HCT116 (cell line): Measurements from ENCODE around the gene ACAT2. TPM values are rescaled to one million over a fixed set of nuclear protein-coding genes. Genes with fewer than 3 reads are reported as not detected.
"Not testable (repeated sequence)": the region's sequence is repeated elsewhere in the genome, so short reads cannot be mapped to it uniquely, and the experiment has no call there.

ENCODE experiments used
- ATAC-seq: fragments of 200-7000 bp; cut with Tn5 transposase; 2 replicates; pipeline ENCODE4 v1.9.1; 2020; ENCODE audit warnings: mild to moderate bottlenecking, moderate library complexity
- BruUV-seq: library from RNA; stranded (reverse); fragments of 400-500 nt; replicated peaks from 2 replicates; lab custom pipeline; 2021; lab: Mats Ljungman, UMichigan
- CTCF ChIA-PET: fragments of 300-600 bp; sonication (Branson Sonifier 250); formaldehyde crosslinking; loops from one replicate; lab custom pipeline; 2021; ENCODE audit warnings: antibody characterized with exemption; lab: Charles Lee
- POLR2A ChIA-PET: fragments of 300-600, 350-600 bp; sonication (Branson Sonifier 250); formaldehyde crosslinking; loops from one replicate; lab custom pipeline; 2021; ENCODE audit warnings: antibody characterized with exemption; lab: Charles Lee
- RAD21 ChIA-PET, 2 experiments: fragments of 300-600 bp; sonication (Branson Sonifier 250); formaldehyde crosslinking; loops; one replicate each; lab custom pipeline; 2023; ENCODE audit warnings: low total read pairs in 2 of 2; ENCODE audit not compliant: uncharacterized antibody in 2 of 2, unreplicated experiment in 2 of 2, low non-redundant PET in 1 of 2; lab: Charles Lee
- DNase-seq: peaks from one replicate; pipeline ENCODE4 v3.0.0-alpha.2; 2010; ENCODE audit warnings: low read depth, low spot score
- H2AFZ ChIP-seq: fragments of 200-600 bp; shearing (Covaris generic), sonication (generic); 2 replicates; pipeline ENCODE4 v1.6.1; 2017; ENCODE audit warnings: low read depth, mixed run types, mixed read lengths, antibody characterized with exemption, low read length; ENCODE audit not compliant: poor library complexity, severe bottlenecking
- H3K27ac ChIP-seq: 2 replicates; pipeline ENCODE4 v1.5.1; 2012; ENCODE audit warnings: low read depth, low read length
- H3K27me3 ChIP-seq: fragments of 200-600 bp; sonication (generic); 2 replicates; pipeline ENCODE4 v1.6.1; 2016; ENCODE audit warnings: mixed run types, low read length, mixed read lengths; ENCODE audit not compliant: insufficient read depth
- H3K36me3 ChIP-seq, 2 experiments: fragments of 200-500 bp in 1 of 2; fragments of 200-600 bp in 1 of 2; sonication (Bioruptor generic) in 1 of 2; sonication (generic) in 1 of 2; 2 replicates each; pipeline versions ENCODE4 v1.5.1 to v1.6.1; 2014 to 2016; ENCODE audit warnings: low read length in 2 of 2, inconsistent platforms in 1 of 2, mixed read lengths in 1 of 2, mixed run types in 1 of 2; ENCODE audit not compliant: insufficient read depth in 2 of 2, control insufficient read depth in 1 of 2
- H3K4me1 ChIP-seq, 2 experiments: fragments of 200-600 bp in 1 of 2; sonication (generic) in 1 of 2; 2 replicates each; pipeline versions ENCODE4 v1.5.1 to v1.6.1; 2012 to 2017; ENCODE audit warnings: low read length in 2 of 2, inconsistent platforms in 1 of 2, mild to moderate bottlenecking in 1 of 2, mixed read lengths in 1 of 2, mixed run types in 1 of 2, moderate library complexity in 1 of 2; ENCODE audit not compliant: insufficient read depth in 2 of 2, control insufficient read depth in 1 of 2
- H3K4me2 ChIP-seq: fragments of 200-600 bp; sonication (generic); 2 replicates; pipeline ENCODE4 v1.6.1; 2017; ENCODE audit warnings: mixed run types, low read length, mixed read lengths
- H3K4me3 ChIP-seq, 2 experiments: fragments of 200-600 bp in 1 of 2; sonication (generic) in 1 of 2; replicated peaks in 1 of 2; 2 replicates each; pipeline ENCODE4 v1.5.1; 2011 to 2016; ENCODE audit warnings: low read length in 2 of 2, control low read depth in 1 of 2, low read depth in 1 of 2, mild to moderate bottlenecking in 1 of 2, mixed read lengths in 1 of 2, mixed run types in 1 of 2
- H3K79me2 ChIP-seq: fragments of 200-600 bp; sonication (generic); 2 replicates; pipeline ENCODE4 v1.6.1; 2017; ENCODE audit warnings: mild to moderate bottlenecking, mixed run types, low read length, moderate library complexity, mixed read lengths; ENCODE audit not compliant: insufficient read depth
- H3K9ac ChIP-seq: fragments of 200-600 bp; sonication (generic); 2 replicates; pipeline ENCODE4 v1.6.1; 2016; ENCODE audit warnings: low read length, mixed read lengths
- H3K9me2 ChIP-seq: fragments of 200-600 bp; sonication (generic), shearing (Covaris generic); 2 replicates; pipeline ENCODE4 v1.6.1; 2017; ENCODE audit warnings: mixed run types, mild to moderate bottlenecking, moderate library complexity; ENCODE audit not compliant: insufficient read depth
- H3K9me3 ChIP-seq, 2 experiments: fragments of 200-500 bp in 1 of 2; fragments of 200-600 bp in 1 of 2; sonication (Bioruptor generic) in 1 of 2; sonication (generic) in 1 of 2; 2 replicates each; pipeline ENCODE4 v1.6.1; 2014 to 2017; ENCODE audit warnings: low read length in 2 of 2, mixed read lengths in 2 of 2, inconsistent platforms in 1 of 2, low read depth in 1 of 2, mild to moderate bottlenecking in 1 of 2, mixed run types in 1 of 2, moderate library complexity in 1 of 2; ENCODE audit not compliant: control insufficient read depth in 1 of 2, insufficient read depth in 1 of 2
- H4K20me1 ChIP-seq: fragments of 200-600 bp; sonication (generic), shearing (Covaris generic); 2 replicates; pipeline ENCODE4 v1.6.1; 2017; ENCODE audit warnings: mixed run types, mild to moderate bottlenecking, moderate library complexity; ENCODE audit not compliant: insufficient read depth
- ATF3 ChIP-seq: IDR thresholded peaks from 2 replicates; pipeline ENCODE4 v1.6.1; 2012
- CBX3 ChIP-seq: IDR thresholded peaks from 2 replicates; pipeline ENCODE4 v1.6.1; 2012; ENCODE audit warnings: low read depth
- EGR1 ChIP-seq: IDR thresholded peaks from 2 replicates; pipeline ENCODE4 v1.6.1; 2012; ENCODE audit warnings: low read depth
- ELF1 ChIP-seq: IDR thresholded peaks from 2 replicates; pipeline ENCODE4 v1.6.1; 2012; ENCODE audit warnings: low read depth, borderline replicate concordance
- EZH2phosphoT487 ChIP-seq: fragments of 200-600 bp; IDR thresholded peaks from 2 replicates; pipeline ENCODE4 v1.6.1; 2018; ENCODE audit warnings: antibody characterized with exemption, borderline replicate concordance
- FOSL1 ChIP-seq: IDR thresholded peaks from 2 replicates; pipeline ENCODE4 v1.6.1; 2012; ENCODE audit warnings: low read depth
- POLR2A ChIP-seq: IDR thresholded peaks from 2 replicates; pipeline ENCODE4 v1.7.0; 2011; ENCODE audit warnings: borderline replicate concordance; ENCODE audit not compliant: insufficient read depth, insufficient read length; ENCODE audit errors: extremely low read depth
- POLR2AphosphoS5 ChIP-seq: IDR thresholded peaks from 2 replicates; pipeline ENCODE4 v1.6.1; 2011; ENCODE audit warnings: mild to moderate bottlenecking, low read depth, low read length, moderate library complexity
- SIN3A ChIP-seq: IDR thresholded peaks from 2 replicates; pipeline ENCODE4 v1.6.1; 2012; ENCODE audit warnings: low read depth
- SP1 ChIP-seq: IDR thresholded peaks from 2 replicates; pipeline ENCODE4 v1.6.1; 2012; ENCODE audit warnings: low read depth
- SRF ChIP-seq: IDR thresholded peaks from 2 replicates; pipeline ENCODE4 v1.6.1; 2012; ENCODE audit warnings: low read depth
- TCF7L2 ChIP-seq: IDR thresholded peaks from 2 replicates; pipeline ENCODE4 v1.7.0; 2011; ENCODE audit warnings: borderline replicate concordance, inconsistent platforms; ENCODE audit not compliant: insufficient read depth, insufficient read length; ENCODE audit errors: extremely low read depth
- ZFX ChIP-seq: fragments of 450-650 bp; IDR thresholded peaks from 2 replicates; pipeline ENCODE4 v1.6.1; 2017
- ZNF274 ChIP-seq: fragments of 200-500 bp; sonication (Bioruptor generic); IDR thresholded peaks from 2 replicates; pipeline ENCODE4 v1.6.1; 2014; ENCODE audit warnings: mild to moderate bottlenecking, low read depth, low read length, inconsistent platforms
- intact Hi-C: fragments of 100-400 bp; cut with micrococcal nuclease; formaldehyde crosslinking; loops from 2 replicates; pipeline ENCODE4 v1.10.0; 2022
- total RNA-seq: library from RNA; stranded (reverse); gene quantifications from one replicate; pipeline ENCODE4 v1.2.1, GENCODE V29; 2021; ENCODE audit not compliant: unreplicated experiment
- TF ChIP-seq, protein P1 (sequence below): IDR thresholded peaks from 2 replicates; pipeline ENCODE4 v1.6.1; 2011; ENCODE audit warnings: mild to moderate bottlenecking, low read length, moderate library complexity; ENCODE audit not compliant: insufficient replicate concordance; ENCODE audit errors: extremely low read depth

ACAT2 gene
- total RNA-seq, 1 experiment from 2014 or later: 41.6 TPM

DNA sequence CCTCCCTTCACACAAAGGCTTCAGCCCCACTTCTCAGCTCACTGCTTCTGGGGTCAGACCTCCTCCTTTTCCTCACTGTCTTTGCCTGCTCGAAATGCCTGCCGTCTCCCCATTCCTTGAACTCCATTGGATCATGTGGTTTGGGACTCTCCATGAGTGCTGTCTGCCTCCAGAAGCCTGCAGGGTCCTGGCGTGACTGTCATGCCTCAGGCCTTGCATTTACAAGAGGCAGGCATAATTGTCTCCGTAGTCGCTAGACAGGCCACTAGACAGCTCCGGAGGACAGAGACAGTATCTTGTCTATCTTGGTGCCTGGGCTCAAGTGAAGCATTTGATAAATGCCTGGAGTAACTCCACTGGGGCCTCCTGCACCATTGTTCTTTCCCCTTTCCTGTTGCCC lies 53.6 kb downstream of the ACAT2 start:
- DNase-seq (no peak), ATAC-seq (no peak)
- H2AFZ ChIP-seq: no peak overlapping the region
- CTCF ChIA-PET: no interaction called here
- H4K20me1 ChIP-seq: no peaks in the 10 kb centered on the region
- no peaks in the 10 kb centered on the region for H3K9me3 ChIP-seq
- no peaks in the 10 kb centered on the region for H3K27me3 ChIP-seq
- POLR2A ChIA-PET: no interaction called here
- no peak overlapping the region for H3K9ac ChIP-seq
- TF ChIP-seq POLR2A: no peak
- TF ChIP-seq TCF7L2: no peak
- TF ChIP-seq POLR2AphosphoS5: no peak
- no peak for TF ChIP-seq EZH2phosphoT487
- TF ChIP-seq EGR1: no peak
- TF ChIP-seq SP1: no peak
- TF ChIP-seq SIN3A: no peak
- no peak for TF ChIP-seq ZFX
- TF ChIP-seq CBX3: no peak
- TF ChIP-seq FOSL1: no peak
- no peak for TF ChIP-seq ZNF274
- no peak for TF ChIP-seq SRF
- no peak for TF ChIP-seq ATF3
- TF ChIP-seq, protein P1, sequence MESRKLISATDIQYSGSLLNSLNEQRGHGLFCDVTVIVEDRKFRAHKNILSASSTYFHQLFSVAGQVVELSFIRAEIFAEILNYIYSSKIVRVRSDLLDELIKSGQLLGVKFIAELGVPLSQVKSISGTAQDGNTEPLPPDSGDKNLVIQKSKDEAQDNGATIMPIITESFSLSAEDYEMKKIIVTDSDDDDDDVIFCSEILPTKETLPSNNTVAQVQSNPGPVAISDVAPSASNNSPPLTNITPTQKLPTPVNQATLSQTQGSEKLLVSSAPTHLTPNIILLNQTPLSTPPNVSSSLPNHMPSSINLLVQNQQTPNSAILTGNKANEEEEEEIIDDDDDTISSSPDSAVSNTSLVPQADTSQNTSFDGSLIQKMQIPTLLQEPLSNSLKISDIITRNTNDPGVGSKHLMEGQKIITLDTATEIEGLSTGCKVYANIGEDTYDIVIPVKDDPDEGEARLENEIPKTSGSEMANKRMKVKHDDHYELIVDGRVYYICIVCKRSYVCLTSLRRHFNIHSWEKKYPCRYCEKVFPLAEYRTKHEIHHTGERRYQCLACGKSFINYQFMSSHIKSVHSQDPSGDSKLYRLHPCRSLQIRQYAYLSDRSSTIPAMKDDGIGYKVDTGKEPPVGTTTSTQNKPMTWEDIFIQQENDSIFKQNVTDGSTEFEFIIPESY: no peak
- no peak for TF ChIP-seq ELF1
- no peaks in the 10 kb centered on the region for H3K79me2 ChIP-seq
- H3K36me3 ChIP-seq: no peaks in the 10 kb centered on the region
- no peak overlapping the region for H3K4me3 ChIP-seq
- H3K4me1 ChIP-seq: no peaks in the 10 kb centered on the region
- no peak overlapping the region for H3K4me2 ChIP-seq
- no peaks in the 10 kb centered on the region for H3K9me2 ChIP-seq
- RAD21 ChIA-PET: no interaction called here
- intact Hi-C loops: no loop called here
- no TSS peak for BruUV-seq
- no peak overlapping the region for H3K27ac ChIP-seq

GRCh38 chr6:159816775-159817174 lies 54.9 kb downstream of the ACAT2 start:
- intact Hi-C loops, BruUV-seq, DNase-seq, H3K79me2 ChIP-seq, H2AFZ ChIP-seq, RAD21 ChIA-PET, H3K9ac ChIP-seq, POLR2A ChIA-PET, H3K4me3 ChIP-seq, H3K4me2 ChIP-seq, ATAC-seq, H3K27me3 ChIP-seq, H3K9me2 ChIP-seq, H3K9me3 ChIP-seq, H3K36me3 ChIP-seq, CTCF ChIA-PET, H3K27ac ChIP-seq, H4K20me1 ChIP-seq, H3K4me1 ChIP-seq: not testable (repeated sequence)
